Fibroblast of pulmonary artery (primary cell): ENCODE data around the gene TRMT10A.
A peak's percentile ranks its signal among the peaks of the same experiment; 100 is the strongest.

Source experiments
- DNase-seq: peaks from one replicate; pipeline ENCODE4 v3.0.0-alpha.2; 2010; ENCODE audit warnings: low read depth
- H3K4me3 ChIP-seq: replicated peaks from 2 replicates; pipeline ENCODE4 v1.5.1; 2011; ENCODE audit warnings: low read depth, mild to moderate bottlenecking, control low read depth, low read length, moderate library complexity
- TF ChIP-seq, protein P1 (sequence below): IDR thresholded peaks from 2 replicates; pipeline ENCODE4 v1.5.1; 2011; ENCODE audit warnings: mild to moderate bottlenecking, control low read depth, low read length, inconsistent platforms; ENCODE audit errors: missing control alignments

Gene TRMT10A

DNA sequence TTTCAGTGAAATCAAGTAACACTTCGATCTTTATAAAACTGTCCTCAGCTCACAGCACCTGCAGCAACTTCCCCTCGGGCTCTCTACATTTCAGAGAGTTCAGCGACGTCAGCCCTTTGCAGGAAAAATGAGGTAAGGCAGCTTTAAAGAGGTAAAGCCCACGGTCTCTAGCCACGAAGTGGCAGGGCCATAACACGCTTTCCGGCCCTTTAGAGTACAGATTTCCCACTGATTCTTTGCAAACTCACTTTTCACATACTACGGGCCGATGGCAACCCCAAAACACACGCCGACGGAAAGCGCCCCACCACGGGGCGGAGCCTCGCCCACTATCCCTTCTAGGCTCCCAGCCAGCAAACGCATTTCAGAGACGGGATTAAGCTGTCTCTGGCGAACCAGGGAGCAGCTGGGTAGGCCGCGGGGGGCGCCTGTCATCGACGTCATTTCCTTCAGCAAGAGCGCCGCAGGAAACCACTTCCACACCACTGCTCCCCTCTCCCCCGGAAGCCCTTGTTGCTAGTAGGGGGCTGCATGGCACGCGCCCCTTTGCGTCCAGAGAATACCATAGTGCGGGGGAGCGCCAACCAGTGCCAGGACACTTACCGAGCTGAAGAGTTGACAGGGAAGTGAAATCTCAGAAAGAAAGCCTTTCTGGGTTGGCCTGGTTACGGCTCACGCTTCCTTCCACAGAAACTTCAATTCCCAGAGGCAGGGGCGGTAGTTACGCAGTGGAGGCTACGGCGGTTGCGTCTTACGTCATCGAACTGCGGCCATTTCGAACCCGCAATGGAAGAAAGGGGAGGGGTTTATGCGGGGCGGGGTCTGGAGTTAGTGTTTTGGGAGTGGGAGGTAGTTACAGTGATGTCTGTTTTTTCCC lies at the start of gene TRMT10A:
TSS of gene TRMT10A (minus strand) at position 730 of the 877 bp plus-strand sequence. CDS start 4,701 bp downstream, outside the sequence.
- H3K4me3 ChIP-seq: peak within 1 kb of the TSS; percentile 82
- TF ChIP-seq, protein P1, sequence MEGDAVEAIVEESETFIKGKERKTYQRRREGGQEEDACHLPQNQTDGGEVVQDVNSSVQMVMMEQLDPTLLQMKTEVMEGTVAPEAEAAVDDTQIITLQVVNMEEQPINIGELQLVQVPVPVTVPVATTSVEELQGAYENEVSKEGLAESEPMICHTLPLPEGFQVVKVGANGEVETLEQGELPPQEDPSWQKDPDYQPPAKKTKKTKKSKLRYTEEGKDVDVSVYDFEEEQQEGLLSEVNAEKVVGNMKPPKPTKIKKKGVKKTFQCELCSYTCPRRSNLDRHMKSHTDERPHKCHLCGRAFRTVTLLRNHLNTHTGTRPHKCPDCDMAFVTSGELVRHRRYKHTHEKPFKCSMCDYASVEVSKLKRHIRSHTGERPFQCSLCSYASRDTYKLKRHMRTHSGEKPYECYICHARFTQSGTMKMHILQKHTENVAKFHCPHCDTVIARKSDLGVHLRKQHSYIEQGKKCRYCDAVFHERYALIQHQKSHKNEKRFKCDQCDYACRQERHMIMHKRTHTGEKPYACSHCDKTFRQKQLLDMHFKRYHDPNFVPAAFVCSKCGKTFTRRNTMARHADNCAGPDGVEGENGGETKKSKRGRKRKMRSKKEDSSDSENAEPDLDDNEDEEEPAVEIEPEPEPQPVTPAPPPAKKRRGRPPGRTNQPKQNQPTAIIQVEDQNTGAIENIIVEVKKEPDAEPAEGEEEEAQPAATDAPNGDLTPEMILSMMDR: no peak
- DNase-seq: peak; percentile 98

DNA sequence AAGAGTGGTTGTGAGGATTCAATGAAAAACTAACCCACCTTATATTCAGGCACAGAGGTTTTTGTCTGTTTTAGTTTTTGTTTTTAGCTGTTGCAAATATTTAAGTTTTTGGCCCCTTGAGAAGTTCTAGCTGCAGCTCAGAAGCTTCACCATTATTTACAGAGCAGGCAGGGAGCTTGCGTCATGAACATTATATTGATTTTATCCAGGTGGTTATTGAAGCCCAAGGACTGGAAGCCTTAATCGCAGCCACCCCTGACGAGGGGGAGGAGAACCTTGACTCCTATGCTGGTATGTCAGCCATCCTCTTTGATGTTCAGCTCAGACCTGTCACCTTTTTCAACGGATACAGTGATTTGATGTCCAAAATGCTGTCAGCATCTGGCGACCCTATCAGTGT lies 48.9 kb upstream of the TRMT10A start:
- no peak overlapping the region for H3K4me3 ChIP-seq
- no peak for DNase-seq
- TF ChIP-seq, protein P1: no peak

GRCh38 chr4:99612281-99612680 lies 48.4 kb upstream of the TRMT10A start:
- no peak for DNase-seq
- TF ChIP-seq, protein P1: no peak

GRCh38 chr4:99610605-99611175 lies 46.9 kb upstream of the TRMT10A start:
- H3K4me3 ChIP-seq: no peak overlapping the region
- TF ChIP-seq, protein P1: no peak
- DNase-seq: peak; percentile 7

More at GRCh38 chr4:99612281-99612680, 48.4 kb upstream of the TRMT10A start:
- no peak overlapping the region for H3K4me3 ChIP-seq

DNA sequence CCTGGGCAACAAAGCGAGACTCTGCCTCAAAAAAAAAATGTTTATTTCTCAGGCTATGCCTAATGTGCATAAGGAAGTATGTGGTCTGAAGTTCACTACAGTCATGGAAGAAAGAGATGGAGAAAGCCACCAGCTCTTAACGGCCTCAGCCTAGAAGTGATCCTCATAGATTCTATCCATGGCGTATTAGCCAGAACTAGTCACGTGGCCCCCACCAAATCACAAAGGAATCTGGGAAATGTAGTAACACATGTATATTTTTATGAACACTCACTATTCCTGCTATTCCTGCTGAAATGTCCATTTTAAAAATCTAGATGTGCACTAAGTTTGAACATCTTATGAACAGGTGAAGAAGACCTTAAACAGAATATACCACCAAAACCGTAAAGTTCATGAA lies 44.6 kb upstream of the TRMT10A start:
- DNase-seq: no peak
- TF ChIP-seq, protein P1: no peak

GRCh38 chr4:99606716-99607115 lies 42.9 kb upstream of the TRMT10A start:
- no peak overlapping the region for H3K4me3 ChIP-seq
- no peak for DNase-seq
- TF ChIP-seq, protein P1: no peak

More for the DNA sequence above, 44.6 kb upstream of the TRMT10A start:
- no peak overlapping the region for H3K4me3 ChIP-seq
